Activated CD4-positive, alpha-beta T cell treated with anti-CD3 and anti-CD28 coated beads, Interleukin-2, amount 10 ng/mL, durations not matched to agents 7 days and 5 days (primary cell): Measurements from ENCODE around the gene TANK. TPM values are rescaled to one million over a fixed set of nuclear protein-coding genes. Genes with fewer than 3 reads are reported as not detected.

ENCODE experiments used
- CTCF ChIA-PET: fragments of 350-600 bp; sonication (Branson Sonifier 250); formaldehyde crosslinking; loops from one replicate; lab custom pipeline; 2021; ENCODE audit warnings: antibody characterized with exemption; lab: Charles Lee
- POLR2A ChIA-PET: fragments of 350-600 bp; sonication (Branson Sonifier 250); formaldehyde crosslinking; loops from one replicate; lab custom pipeline; 2021; ENCODE audit warnings: antibody characterized with exemption; lab: Charles Lee
- DNase-seq: peaks from one replicate; pipeline ENCODE4 v3.0.0-alpha.2; 2020
- H3K27ac Mint-ChIP-seq: one replicate; pipeline ENCODE4 v1.8.0; 2021; ENCODE audit warnings: mild to moderate bottlenecking, moderate library complexity, mixed read lengths
- H3K27me3 Mint-ChIP-seq: one replicate; pipeline ENCODE4 v1.8.0; 2021; ENCODE audit warnings: mixed read lengths
- H3K36me3 Mint-ChIP-seq: one replicate; pipeline ENCODE4 v1.8.0; 2021; ENCODE audit warnings: low read depth, mixed read lengths
- H3K4me1 Mint-ChIP-seq: one replicate; pipeline ENCODE4 v1.8.0; 2021; ENCODE audit warnings: mixed read lengths
- H3K4me3 Mint-ChIP-seq: one replicate; pipeline ENCODE4 v1.8.0; 2021; ENCODE audit warnings: mild to moderate bottlenecking, moderate library complexity, mixed read lengths
- H3K9me3 Mint-ChIP-seq: one replicate; pipeline ENCODE4 v1.8.0; 2021; ENCODE audit warnings: mixed read lengths
- total RNA-seq, 2 experiments: library from RNA; stranded (reverse); gene quantifications; one replicate each; pipeline ENCODE4 v1.2.3, GENCODE V29; 2021

TANK gene
- total RNA-seq, 2 experiments from 2014 or later, result 71.5 to 74.1 TPM

DNA sequence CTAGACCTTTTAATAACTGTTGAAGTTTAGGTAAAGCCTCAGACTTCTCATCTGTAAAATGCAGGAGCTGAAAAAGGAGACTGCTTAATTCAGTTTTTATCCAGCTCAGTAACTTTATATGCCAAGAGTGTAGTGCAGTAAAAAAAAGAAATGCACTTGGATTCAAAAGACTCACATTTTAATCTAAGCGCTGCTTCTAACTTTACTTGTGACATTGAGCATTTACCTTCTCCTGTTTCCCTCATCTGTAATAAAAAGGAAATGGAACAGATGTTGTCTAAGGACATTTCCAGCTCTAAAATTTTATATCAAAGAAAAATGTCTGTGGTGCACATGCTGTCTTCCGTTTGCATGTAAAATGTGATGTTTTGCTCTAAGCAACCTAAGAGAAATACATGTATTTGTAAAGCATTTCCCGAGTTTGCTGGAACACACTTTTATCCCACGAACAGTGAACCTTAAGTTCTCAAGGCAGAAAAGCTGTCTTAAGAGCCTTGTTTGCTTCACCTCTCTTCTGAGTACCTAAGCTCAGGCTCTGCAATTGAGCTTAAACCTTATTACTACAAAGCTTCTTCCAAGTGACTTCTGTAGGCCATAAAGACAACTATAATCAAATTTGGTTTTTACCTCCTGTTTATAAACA, 24.2 kb upstream of the TANK start:
- H3K4me1 Mint-ChIP-seq, result peaks cover 52% of the 10 kb centered on the region
- H3K36me3 Mint-ChIP-seq, result peaks cover 2% of the 10 kb centered on the region
- CTCF ChIA-PET, result interaction anchor here (0.9 to 2.8 kb wide), 8 partner anchors 8 to 72 kb away, joined by 3 to 11 read pairs (median 4); no protein-coding TSS in a partner anchor
- H3K27ac Mint-ChIP-seq, result peak overlapping the region; percentile 93
- H3K27me3 Mint-ChIP-seq, result no peaks in the 10 kb centered on the region
- peaks cover 3% of the 10 kb centered on the region for H3K9me3 Mint-ChIP-seq
- DNase-seq, result no peak
- peak overlapping the region; percentile 84 for H3K4me3 Mint-ChIP-seq
- POLR2A ChIA-PET, result interaction anchor here (0.9 kb wide), 1 partner anchor 32 kb away, joined by 4 read pairs; no protein-coding TSS in a partner anchor

GRCh38 chr2:161136696-161137324, 23.4 kb upstream of the TANK start:
- peaks cover 60% of the 10 kb centered on the region for H3K4me1 Mint-ChIP-seq
- peak overlapping the region; percentile 84 for H3K4me3 Mint-ChIP-seq
- peak; percentile 46 for DNase-seq
- peaks cover 8% of the 10 kb centered on the region for H3K36me3 Mint-ChIP-seq
- ChIA-PET POLR2A (interaction anchor here (0.9 kb wide), 1 partner anchor 33 kb away, joined by 4 read pairs; no protein-coding TSS in a partner anchor), CTCF (interaction anchor here (0.9 to 2.8 kb wide), 4 partner anchors 12 to 73 kb away, joined by 3 to 11 read pairs (median 4); no protein-coding TSS in a partner anchor)
- H3K27me3 Mint-ChIP-seq, result no peaks in the 10 kb centered on the region
- peaks cover 8% of the 10 kb centered on the region for H3K9me3 Mint-ChIP-seq
- H3K27ac Mint-ChIP-seq, result peak overlapping the region; percentile 93

GRCh38 chr2:161138429-161138828, 21.8 kb upstream of the TANK start:
- Mint-ChIP-seq H3K36me3 (peaks cover 24% of the 10 kb centered on the region), H3K4me3 (peak overlapping the region; percentile 83), H3K4me1 (peaks cover 76% of the 10 kb centered on the region), H3K27ac (peak overlapping the region; percentile 77), H3K9me3 (peaks cover 17% of the 10 kb centered on the region), H3K27me3 (no peaks in the 10 kb centered on the region)
- POLR2A ChIA-PET, result no interaction called here
- CTCF ChIA-PET, result interaction anchor here (0.5 to 1.2 kb wide), 4 partner anchors 11 to 748 kb away, joined by 3 to 6 read pairs (median 4); no protein-coding TSS in a partner anchor
- no peak for DNase-seq

GRCh38 chr2:161139098-161139987, 20.9 kb upstream of the TANK start:
- H3K4me1 Mint-ChIP-seq, result peaks cover 82% of the 10 kb centered on the region

GRCh38 chr2:161141033-161141432, 19.2 kb upstream of the TANK start:
- peaks cover 34% of the 10 kb centered on the region for H3K9me3 Mint-ChIP-seq
- peak overlapping the region; percentile 33 for H3K4me3 Mint-ChIP-seq
- H3K36me3 Mint-ChIP-seq, result peaks cover 48% of the 10 kb centered on the region
- POLR2A ChIA-PET, result no interaction called here
- peaks cover 78% of the 10 kb centered on the region for H3K4me1 Mint-ChIP-seq
- no peak for DNase-seq
- CTCF ChIA-PET, result interaction anchor here (0.8 kb wide), 1 partner anchor 9 kb away, joined by 5 read pairs; no protein-coding TSS in a partner anchor
- H3K27ac Mint-ChIP-seq, result peak overlapping the region; percentile 20
- H3K27me3 Mint-ChIP-seq, result no peaks in the 10 kb centered on the region

More at GRCh38 chr2:161139098-161139987, 20.9 kb upstream of the TANK start:
- peak overlapping the region; percentile 82 for H3K27ac Mint-ChIP-seq
- peak overlapping the region; percentile 83 for H3K4me3 Mint-ChIP-seq
- ChIA-PET POLR2A (interaction anchor here (0.6 kb wide), 1 partner anchor 919 kb away, joined by 10 read pairs; no protein-coding TSS in a partner anchor), CTCF (interaction anchor here (0.7 to 1.2 kb wide), 6 partner anchors 10 to 71 kb away, joined by 3 to 6 read pairs (median 4); no protein-coding TSS in a partner anchor)
- H3K9me3 Mint-ChIP-seq, result peaks cover 26% of the 10 kb centered on the region
- DNase-seq, result no peak
- H3K36me3 Mint-ChIP-seq, result peaks cover 33% of the 10 kb centered on the region
- H3K27me3 Mint-ChIP-seq, result no peaks in the 10 kb centered on the region

- peaks cover 70% of the 10 kb centered on the region for H3K9me3 Mint-ChIP-seq
- CTCF ChIA-PET, result no interaction called here
- no peaks in the 10 kb centered on the region for H3K27me3 Mint-ChIP-seq
- POLR2A ChIA-PET, result no interaction called here
- peaks cover 88% of the 10 kb centered on the region for H3K36me3 Mint-ChIP-seq
- H3K4me1 Mint-ChIP-seq, result peaks cover 43% of the 10 kb centered on the region
- H3K27ac Mint-ChIP-seq, result no peak overlapping the region
- no peak for DNase-seq
- no peak overlapping the region for H3K4me3 Mint-ChIP-seq
These were observed 13.9 kb upstream of the TANK start for GRCh38 chr2:161146209-161146775.

DNA sequence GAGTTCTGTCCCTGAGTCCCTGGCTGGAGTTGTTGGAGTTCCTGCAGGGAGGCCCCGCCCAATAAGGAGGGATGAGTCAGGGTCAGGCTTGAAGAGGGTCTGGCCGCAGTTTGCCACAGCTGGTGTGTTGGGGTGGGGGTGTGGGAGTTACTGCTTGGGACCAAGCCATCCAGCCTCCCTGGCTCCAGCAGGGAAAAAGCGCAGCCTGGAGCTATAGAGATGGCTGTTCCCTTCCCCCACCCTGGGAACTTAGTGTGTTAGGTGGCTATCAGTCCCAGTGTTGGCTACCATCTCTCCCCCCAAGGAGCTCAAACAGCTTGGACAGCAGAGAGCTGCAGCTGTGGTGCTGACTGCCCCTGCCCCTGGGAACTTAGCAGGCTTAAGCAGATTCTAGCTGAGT, 13.2 kb upstream of the TANK start:
- Mint-ChIP-seq H3K4me3 (no peak overlapping the region), H3K27ac (no peak overlapping the region), H3K9me3 (peaks cover 72% of the 10 kb centered on the region), H3K4me1 (peaks cover 36% of the 10 kb centered on the region), H3K36me3 (peaks cover 87% of the 10 kb centered on the region), H3K27me3 (no peaks in the 10 kb centered on the region)
- ChIA-PET POLR2A (no interaction called here), CTCF (no interaction called here)
- DNase-seq, result no peak

GRCh38 chr2:161147856-161148255, 12.4 kb upstream of the TANK start:
- H3K4me3 Mint-ChIP-seq, result no peak overlapping the region
- peaks cover 27% of the 10 kb centered on the region for H3K4me1 Mint-ChIP-seq
- H3K9me3 Mint-ChIP-seq, result peaks cover 70% of the 10 kb centered on the region

GRCh38 chr2:161150704-161151103, 9.5 kb upstream of the TANK start:
- no peak for DNase-seq
- Mint-ChIP-seq H3K27ac (no peak overlapping the region), H3K4me3 (no peak overlapping the region), H3K36me3 (peaks cover 72% of the 10 kb centered on the region), H3K27me3 (no peaks in the 10 kb centered on the region), H3K4me1 (peaks cover 17% of the 10 kb centered on the region), H3K9me3 (peaks cover 62% of the 10 kb centered on the region)
- ChIA-PET CTCF (interaction anchor here (0.6 to 2.2 kb wide), 2 partner anchors 10 to 12 kb away, joined by 5 to 6 read pairs; no protein-coding TSS in a partner anchor), POLR2A (no interaction called here)

More at GRCh38 chr2:161147856-161148255, 12.4 kb upstream of the TANK start:
- DNase-seq, result no peak
- no peak overlapping the region for H3K27ac Mint-ChIP-seq
- POLR2A ChIA-PET, result no interaction called here
- CTCF ChIA-PET, result no interaction called here
- H3K27me3 Mint-ChIP-seq, result no peaks in the 10 kb centered on the region
- H3K36me3 Mint-ChIP-seq, result peaks cover 84% of the 10 kb centered on the region

DNA sequence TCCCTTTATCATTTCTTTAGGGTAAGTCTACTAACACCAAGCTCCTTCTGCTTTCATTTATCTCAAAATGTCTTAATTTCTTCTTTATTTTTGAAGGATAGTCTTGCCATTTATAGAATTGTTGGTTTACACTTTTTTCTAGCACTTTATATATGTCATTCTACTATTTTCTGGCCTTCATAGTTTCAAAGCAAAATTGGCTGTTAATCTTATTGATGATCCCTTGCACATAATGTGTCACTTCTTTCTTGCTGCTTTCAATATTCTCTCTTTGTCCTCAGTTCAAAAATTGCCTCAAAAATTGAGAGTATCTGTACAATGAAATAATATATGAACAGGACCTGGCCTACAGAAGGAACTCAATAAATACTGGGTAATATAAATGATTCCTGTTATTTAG, 7.9 kb upstream of the TANK start:
- CTCF ChIA-PET, result interaction anchor here (0.9 kb wide), 1 partner anchor 9 kb away, joined by 4 read pairs; no protein-coding TSS in a partner anchor
- DNase-seq, result no peak
- Mint-ChIP-seq H3K27ac (no peak overlapping the region), H3K36me3 (peaks cover 70% of the 10 kb centered on the region), H3K9me3 (peaks cover 55% of the 10 kb centered on the region), H3K4me3 (no peak overlapping the region), H3K27me3 (no peaks in the 10 kb centered on the region), H3K4me1 (peaks cover 11% of the 10 kb centered on the region)
- POLR2A ChIA-PET, result no interaction called here

DNA sequence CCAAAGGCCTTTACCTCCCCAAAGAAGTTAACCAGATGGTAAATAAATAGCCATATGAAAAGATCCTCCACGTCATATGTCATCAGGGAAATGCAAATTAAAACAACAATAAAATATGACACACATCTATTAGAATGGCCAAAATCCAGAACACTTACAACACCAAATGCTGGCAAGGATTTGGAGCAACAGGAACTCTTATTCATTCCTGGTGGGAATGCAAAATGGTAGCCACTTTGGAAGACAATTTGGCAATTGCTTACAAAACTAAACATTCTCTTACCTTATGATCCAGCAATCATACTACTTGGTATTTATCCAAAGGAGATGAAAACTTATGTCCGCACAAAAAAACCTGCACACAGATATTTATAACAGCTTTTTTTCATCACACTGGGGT, 1.3 kb upstream of the TANK start:
- Mint-ChIP-seq H3K4me1 (peaks cover 41% of the 10 kb centered on the region), H3K9me3 (peaks cover 5% of the 10 kb centered on the region), H3K27me3 (no peaks in the 10 kb centered on the region), H3K4me3 (no peak overlapping the region), H3K36me3 (peaks cover 44% of the 10 kb centered on the region), H3K27ac (no peak overlapping the region)
- ChIA-PET CTCF (no interaction called here), POLR2A (no interaction called here)
- no peak for DNase-seq
